ENCODE data around the gene MRPL50. TPM values are rescaled to one million over a fixed set of nuclear protein-coding genes. Genes with fewer than 3 reads are reported as not detected.

MRPL50 gene
- total and polyA plus RNA-seq, 2 donors (not counting 1 experiment from before 2014, with no cell fraction given), result 11.8 to 12.2 TPM

DNA sequence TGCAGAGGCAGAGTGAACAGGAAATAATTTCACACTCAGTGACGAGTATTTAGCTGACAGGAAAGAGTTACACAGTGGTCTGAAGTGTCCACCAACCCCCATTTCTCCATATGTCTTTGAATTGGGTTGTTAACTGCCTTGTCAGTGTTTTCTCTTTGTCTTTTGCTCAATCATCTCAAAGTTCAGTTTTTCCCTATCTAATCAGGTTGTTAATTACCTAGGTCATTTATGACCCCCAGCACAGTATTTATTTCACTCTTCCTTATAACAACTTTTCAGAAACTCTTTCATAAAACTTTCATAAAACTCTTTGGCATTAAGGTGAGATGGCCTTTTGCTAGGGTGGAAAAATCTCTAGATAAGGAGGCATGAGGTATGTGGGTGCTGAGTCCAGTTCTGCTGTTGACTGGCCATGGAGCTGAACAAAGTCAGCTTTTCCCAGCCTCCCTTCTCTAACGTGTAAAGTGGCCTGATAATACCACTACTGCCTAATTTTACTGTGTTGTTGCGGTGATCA lies 42.4 kb upstream of the MRPL50 start:
- no peak for DNase-seq (ENCODE audit: low read depth in 2 of 2)
- no peak overlapping the region for H2AFZ ChIP-seq (ENCODE audit: low read length)
- TF ChIP-seq EZH2 (IDR thresholded peaks at IDR 0.05; ENCODE audit: low read length, missing control alignments) (no peak), CTCF (conservative IDR thresholded peaks at IDR 0.05 in 1 of 2, IDR thresholded peaks at IDR 0.05 in 1 of 2; ENCODE audit: low read depth in 1 of 2, low read length in 2 of 2) (no peak)
- no peaks in the 10 kb centered on the region for H3K9me3 ChIP-seq (ENCODE audit: control insufficient read depth, insufficient read depth, low read depth, low read length)
- H3K36me3 ChIP-seq (ENCODE audit: control insufficient read depth, insufficient read depth, low read length), result no peaks in the 10 kb centered on the region
- no peaks in the 10 kb centered on the region for H3K27me3 ChIP-seq (ENCODE audit: control insufficient read depth, insufficient read depth, low read length)
- H3K27ac ChIP-seq (ENCODE audit: insufficient read depth, low read length), result no peak overlapping the region
- H3K4me2 ChIP-seq (ENCODE audit: extremely low read depth, insufficient read depth, low read length), result no peak overlapping the region
- H3K4me3 ChIP-seq (replicated peaks in 1 of 4; ENCODE audit: control extremely low read depth in 1 of 4, insufficient read depth in 1 of 4, low read depth in 3 of 4, low read length in 4 of 4), result no peak overlapping the region
- H3K4me1 ChIP-seq (ENCODE audit: control insufficient read depth, extremely low read depth, insufficient read depth, low read length), result no peaks in the 10 kb centered on the region
- no peaks in the 10 kb centered on the region for H3K79me2 ChIP-seq (ENCODE audit: control insufficient read depth, insufficient read depth, low read length)
- H3K9ac ChIP-seq (ENCODE audit: insufficient read depth, low read length), result no peak overlapping the region
- H4K20me1 ChIP-seq (ENCODE audit: control insufficient read depth, extremely low read depth, insufficient read depth, low read length), result no peaks in the 10 kb centered on the region

DNA sequence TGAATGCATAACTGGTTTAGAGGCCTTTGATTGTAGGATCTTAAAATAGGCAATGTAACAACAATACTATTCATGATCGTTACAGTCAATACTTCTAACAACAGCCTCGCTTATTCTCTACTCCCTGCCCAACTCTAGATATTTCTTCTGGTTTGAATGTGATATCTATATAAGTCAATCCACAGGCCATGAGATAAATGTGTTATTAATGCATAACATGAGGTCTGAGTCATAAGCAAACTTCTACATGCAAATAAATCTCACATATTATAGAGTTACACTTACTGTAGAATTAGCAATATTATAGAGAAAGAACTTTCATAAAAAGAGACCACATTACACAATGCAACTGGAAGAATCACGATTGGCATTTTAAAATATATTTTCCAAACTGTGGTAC lies 40.1 kb upstream of the MRPL50 start:
- no peaks in the 10 kb centered on the region for H3K27me3 ChIP-seq (ENCODE audit: control insufficient read depth, insufficient read depth, low read length)
- no peak overlapping the region for H3K4me3 ChIP-seq (replicated peaks in 1 of 4; ENCODE audit: control extremely low read depth in 1 of 4, insufficient read depth in 1 of 4, low read depth in 3 of 4, low read length in 4 of 4)
- no peak overlapping the region for H3K27ac ChIP-seq (ENCODE audit: insufficient read depth, low read length)
- H3K36me3 ChIP-seq (ENCODE audit: control insufficient read depth, insufficient read depth, low read length), result no peaks in the 10 kb centered on the region
- H3K79me2 ChIP-seq (ENCODE audit: control insufficient read depth, insufficient read depth, low read length), result no peaks in the 10 kb centered on the region
- H3K4me1 ChIP-seq (ENCODE audit: control insufficient read depth, extremely low read depth, insufficient read depth, low read length), result no peaks in the 10 kb centered on the region
- no peak for DNase-seq (ENCODE audit: low read depth in 2 of 2)
- TF ChIP-seq CTCF (conservative IDR thresholded peaks at IDR 0.05 in 1 of 2, IDR thresholded peaks at IDR 0.05 in 1 of 2; ENCODE audit: low read depth in 1 of 2, low read length in 2 of 2), result no peak
- no peak for TF ChIP-seq EZH2 (IDR thresholded peaks at IDR 0.05; ENCODE audit: low read length, missing control alignments)
- no peaks in the 10 kb centered on the region for H3K9me3 ChIP-seq (ENCODE audit: control insufficient read depth, insufficient read depth, low read depth, low read length)
- no peaks in the 10 kb centered on the region for H4K20me1 ChIP-seq (ENCODE audit: control insufficient read depth, extremely low read depth, insufficient read depth, low read length)
- H3K4me2 ChIP-seq (ENCODE audit: extremely low read depth, insufficient read depth, low read length), result no peak overlapping the region
- H2AFZ ChIP-seq (ENCODE audit: low read length), result no peak overlapping the region
- H3K9ac ChIP-seq (ENCODE audit: insufficient read depth, low read length), result no peak overlapping the region

GRCh38 chr9:101437806-101438232 lies 39.4 kb upstream of the MRPL50 start:
- Histone ChIP-seq H3K9me3 (ENCODE audit: control insufficient read depth, insufficient read depth, low read depth, low read length) (no peaks in the 10 kb centered on the region), H3K9ac (ENCODE audit: insufficient read depth, low read length) (no peak overlapping the region), H3K27ac (ENCODE audit: insufficient read depth, low read length) (no peak overlapping the region), H4K20me1 (ENCODE audit: control insufficient read depth, extremely low read depth, insufficient read depth, low read length) (no peaks in the 10 kb centered on the region), H3K4me1 (ENCODE audit: control insufficient read depth, extremely low read depth, insufficient read depth, low read length) (no peaks in the 10 kb centered on the region), H3K79me2 (ENCODE audit: control insufficient read depth, insufficient read depth, low read length) (no peaks in the 10 kb centered on the region), H2AFZ (ENCODE audit: low read length) (no peak overlapping the region), H3K4me2 (ENCODE audit: extremely low read depth, insufficient read depth, low read length) (no peak overlapping the region), H3K4me3 (replicated peaks in 1 of 4; ENCODE audit: control extremely low read depth in 1 of 4, insufficient read depth in 1 of 4, low read depth in 3 of 4, low read length in 4 of 4) (no peak overlapping the region), H3K36me3 (ENCODE audit: control insufficient read depth, insufficient read depth, low read length) (no peaks in the 10 kb centered on the region), H3K27me3 (ENCODE audit: control insufficient read depth, insufficient read depth, low read length) (no peaks in the 10 kb centered on the region)
- no peak for TF ChIP-seq CTCF (conservative IDR thresholded peaks at IDR 0.05 in 1 of 2, IDR thresholded peaks at IDR 0.05 in 1 of 2; ENCODE audit: low read depth in 1 of 2, low read length in 2 of 2)
- TF ChIP-seq EZH2 (IDR thresholded peaks at IDR 0.05; ENCODE audit: low read length, missing control alignments), result no peak
- DNase-seq (ENCODE audit: low read depth in 2 of 2), result peak in 1 of 2 donors; percentile 7
